ENCODE measurements around the gene STK25.
"Not testable (repeated sequence)": the region's sequence is repeated elsewhere in the genome, so short reads cannot be mapped to it uniquely, and the experiment has no call there.

STK25 gene

GRCh38 chr2:241539616-241540374 is 31.4 kb upstream of the STK25 start:
- DNase-seq (ENCODE audit: low read depth): no peak

GRCh38 chr2:241538838-241539615 is 30.6 kb upstream of the STK25 start:
- DNase-seq (ENCODE audit: low read depth): no peak

GRCh38 chr2:241535871-241536655 is 27.7 kb upstream of the STK25 start:
- DNase-seq (ENCODE audit: low read depth): no peak

- DNase-seq (ENCODE audit: low read depth): no peak
Observed at GRCh38 chr2:241534701-241535375, 26.5 kb upstream of the STK25 start.

- DNase-seq (ENCODE audit: low read depth): no peak
Observed at GRCh38 chr2:241534293-241534692, 25.9 kb upstream of the STK25 start.

- DNase-seq (ENCODE audit: low read depth): no peak
Observed at GRCh38 chr2:241532733-241533601, 24.6 kb upstream of the STK25 start.

GRCh38 chr2:241532168-241532567 is 23.8 kb upstream of the STK25 start:
- DNase-seq (ENCODE audit: low read depth): no peak

- DNase-seq (ENCODE audit: low read depth): no peak
Observed at GRCh38 chr2:241531161-241531722, 22.9 kb upstream of the STK25 start.

- no peak for DNase-seq (ENCODE audit: low read depth)
Observed at GRCh38 chr2:241530571-241530970, 22.2 kb upstream of the STK25 start.

- not testable (repeated sequence) for DNase-seq (ENCODE audit: low read depth)
Observed at GRCh38 chr2:241525818-241526780, 17.7 kb upstream of the STK25 start.

GRCh38 chr2:241522477-241522876 is 14.1 kb upstream of the STK25 start:
- DNase-seq (ENCODE audit: low read depth): no peak

GRCh38 chr2:241519669-241520068 is 11.3 kb upstream of the STK25 start:
- no peak for DNase-seq (ENCODE audit: low read depth)

GRCh38 chr2:241517297-241517696 is 8.9 kb upstream of the STK25 start:
- no peak for DNase-seq (ENCODE audit: low read depth)

- no peak for DNase-seq (ENCODE audit: low read depth)
Observed at GRCh38 chr2:241516520-241516965, 8.2 kb upstream of the STK25 start.

GRCh38 chr2:241514986-241515737 is 6.8 kb upstream of the STK25 start:
- no peak for DNase-seq (ENCODE audit: low read depth)

- no peak for DNase-seq (ENCODE audit: low read depth)
Observed at GRCh38 chr2:241514553-241514952, 6.2 kb upstream of the STK25 start.

GRCh38 chr2:241511091-241511741 is 2.8 kb upstream of the STK25 start:
- no peak for DNase-seq (ENCODE audit: low read depth)

- no peak for DNase-seq (ENCODE audit: low read depth)
Observed at GRCh38 chr2:241509155-241509784, 886 bp upstream of the STK25 start.
